NB4 (cell line): Measurements from ENCODE around the gene WDR1.

ENCODE experiments used
- POLR2A ChIP-seq: IDR thresholded peaks from 2 replicates; pipeline ENCODE4 v1.6.1; 2011; ENCODE audit warnings: mild to moderate bottlenecking; ENCODE audit not compliant: insufficient read length; ENCODE audit errors: extremely low read depth
- TF ChIP-seq, protein P1 (sequence below): IDR thresholded peaks from one replicate; pipeline ENCODE4 v1.5.1; 2012; ENCODE audit warnings: low read depth, low read length

DNA sequence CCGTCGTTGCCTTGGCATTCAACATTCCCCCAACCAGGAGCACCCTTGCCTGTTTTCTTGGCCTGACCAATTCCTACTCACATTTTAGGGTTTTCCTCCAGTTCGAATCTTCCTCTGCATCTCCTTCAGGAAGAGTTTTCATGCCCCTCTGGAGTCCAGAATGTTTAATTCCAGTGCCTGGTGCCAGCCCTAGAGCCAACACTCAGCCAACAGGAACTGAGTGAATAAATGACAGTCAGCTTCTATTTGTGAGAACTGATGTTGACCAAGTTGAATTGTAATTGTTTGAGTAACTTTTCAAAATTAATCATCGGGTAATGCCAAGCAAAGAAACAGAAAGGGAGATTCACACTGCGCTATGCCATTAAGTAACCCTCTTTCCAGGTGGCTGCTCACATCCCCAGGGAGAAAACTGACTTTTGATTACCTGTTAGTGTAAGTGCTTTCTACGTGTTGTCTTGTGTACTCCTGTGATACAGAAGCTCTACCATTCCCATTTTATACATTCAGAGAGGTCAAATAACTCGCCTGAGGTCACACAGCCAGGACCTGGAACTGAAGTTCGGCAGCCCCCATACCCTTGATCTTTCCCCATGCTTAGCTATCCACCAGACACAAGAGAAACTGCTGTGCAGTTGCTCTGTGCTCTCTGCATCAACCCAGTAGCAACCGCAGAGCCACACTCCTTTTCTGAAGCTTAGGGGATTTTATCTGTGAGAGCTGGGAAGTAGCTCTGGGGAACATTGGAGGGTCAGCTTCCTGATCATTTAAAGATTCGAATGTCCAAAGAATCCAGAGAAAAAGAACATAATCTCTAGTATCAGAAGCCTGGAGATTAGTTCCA lies 76.3 kb downstream of the WDR1 start:
- TF ChIP-seq, protein P1, sequence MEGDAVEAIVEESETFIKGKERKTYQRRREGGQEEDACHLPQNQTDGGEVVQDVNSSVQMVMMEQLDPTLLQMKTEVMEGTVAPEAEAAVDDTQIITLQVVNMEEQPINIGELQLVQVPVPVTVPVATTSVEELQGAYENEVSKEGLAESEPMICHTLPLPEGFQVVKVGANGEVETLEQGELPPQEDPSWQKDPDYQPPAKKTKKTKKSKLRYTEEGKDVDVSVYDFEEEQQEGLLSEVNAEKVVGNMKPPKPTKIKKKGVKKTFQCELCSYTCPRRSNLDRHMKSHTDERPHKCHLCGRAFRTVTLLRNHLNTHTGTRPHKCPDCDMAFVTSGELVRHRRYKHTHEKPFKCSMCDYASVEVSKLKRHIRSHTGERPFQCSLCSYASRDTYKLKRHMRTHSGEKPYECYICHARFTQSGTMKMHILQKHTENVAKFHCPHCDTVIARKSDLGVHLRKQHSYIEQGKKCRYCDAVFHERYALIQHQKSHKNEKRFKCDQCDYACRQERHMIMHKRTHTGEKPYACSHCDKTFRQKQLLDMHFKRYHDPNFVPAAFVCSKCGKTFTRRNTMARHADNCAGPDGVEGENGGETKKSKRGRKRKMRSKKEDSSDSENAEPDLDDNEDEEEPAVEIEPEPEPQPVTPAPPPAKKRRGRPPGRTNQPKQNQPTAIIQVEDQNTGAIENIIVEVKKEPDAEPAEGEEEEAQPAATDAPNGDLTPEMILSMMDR: no peak
- TF ChIP-seq POLR2A: no peak
